Hepatocyte (in vitro differentiated cells): ENCODE results near the gene JAKMIP1. TPM values are rescaled to one million over a fixed set of nuclear protein-coding genes. Genes with fewer than 3 reads are reported as not detected.

ENCODE experiments used
- DNase-seq: peaks from one replicate; pipeline ENCODE4 v3.0.0-alpha.2; 2016; ENCODE audit warnings: low spot score
- H2AFZ ChIP-seq: fragments of 200-600 bp; sonication (generic); 2 replicates; pipeline ENCODE4 v1.6.0; 2016; ENCODE audit warnings: antibody characterized with exemption, mild to moderate bottlenecking
- H3K27ac ChIP-seq: fragments of 200-600 bp; sonication (generic); 2 replicates; pipeline ENCODE4 v1.5.1; 2016; ENCODE audit warnings: mild to moderate bottlenecking
- H3K27me3 ChIP-seq: fragments of 200-600 bp; sonication (generic); 2 replicates; pipeline ENCODE4 v1.6.1; 2016
- H3K36me3 ChIP-seq: fragments of 200-600 bp; sonication (generic); replicated peaks from 2 replicates; pipeline ENCODE4 v1.5.1; 2016; ENCODE audit warnings: low read depth; ENCODE audit not compliant: insufficient read depth
- H3K4me1 ChIP-seq: fragments of 200-600 bp; sonication (generic); 2 replicates; pipeline ENCODE4 v1.5.1; 2016; ENCODE audit warnings: mild to moderate bottlenecking, moderate library complexity; ENCODE audit not compliant: insufficient read depth
- H3K4me2 ChIP-seq: fragments of 200-600 bp; sonication (generic); 2 replicates; pipeline ENCODE4 v1.6.0; 2016
- H3K4me3 ChIP-seq: fragments of 200-600 bp; sonication (generic); 2 replicates; pipeline ENCODE4 v1.5.1; 2016; ENCODE audit warnings: mild to moderate bottlenecking
- H3K79me2 ChIP-seq: fragments of 200-600 bp; sonication (generic); 2 replicates; pipeline ENCODE4 v1.6.0; 2017; ENCODE audit warnings: mild to moderate bottlenecking
- H3K9me2 ChIP-seq: fragments of 200-600 bp; sonication (generic); replicated peaks from 2 replicates; pipeline ENCODE4 v1.6.0; 2017; ENCODE audit warnings: mild to moderate bottlenecking; ENCODE audit not compliant: insufficient read depth
- H3K9me3 ChIP-seq: fragments of 200-600 bp; sonication (generic); 2 replicates; pipeline ENCODE4 v1.5.1; 2016; ENCODE audit warnings: low read depth, mild to moderate bottlenecking
- H4K20me1 ChIP-seq: fragments of 200-600 bp; sonication (generic); 2 replicates; pipeline ENCODE4 v1.6.0; 2016; ENCODE audit warnings: mild to moderate bottlenecking; ENCODE audit not compliant: insufficient read depth, poor library complexity, severe bottlenecking
- EZH2 ChIP-seq: fragments of 200-600 bp; sonication (generic); IDR thresholded peaks from 2 replicates; pipeline ENCODE4 v1.6.1; 2016; ENCODE audit warnings: antibody characterized with exemption, mild to moderate bottlenecking, borderline replicate concordance
- EZH2phosphoT487 ChIP-seq: fragments of 200-600 bp; sonication (generic); IDR thresholded peaks from one replicate; pipeline ENCODE4 v1.6.1; 2018; ENCODE audit warnings: antibody characterized with exemption, mild to moderate bottlenecking, low read depth, moderate library complexity; ENCODE audit not compliant: unreplicated experiment, severe bottlenecking
- WGBS: methylation state at CpG from one replicate; pipeline ENCODE4 v1.1.6; 2016; ENCODE audit warnings: low lambda C conversion rate; ENCODE audit errors: missing lambda C conversion rate; 5-methylcytosine and 5-hydroxymethylcytosine counted together
- polyA plus RNA-seq: library from polyadenylated mRNA; unstranded; fragments of >200 nt; fragmentation: Nextera tagmentation; extraction: Ambion mirVana; gene quantifications from 2 replicates; pipeline ENCODE4 v1.2.1, GENCODE V29; 2016
- total RNA-seq: library from RNA; depleted of rRNA; stranded (reverse); fragments of >200 nt; gene quantifications from 2 replicates; pipeline ENCODE4 v1.2.3, GENCODE V29; 2014
- TF ChIP-seq, protein P1 (sequence below): fragments of 200-600 bp; sonication (generic); IDR thresholded peaks from 2 replicates; pipeline ENCODE4 v1.5.1; 2016; ENCODE audit warnings: antibody characterized with exemption, mild to moderate bottlenecking; ENCODE audit not compliant: poor library complexity

The JAKMIP1 gene
- total and polyA plus RNA-seq, 2 experiments from 2014 or later, result not detected

DNA sequence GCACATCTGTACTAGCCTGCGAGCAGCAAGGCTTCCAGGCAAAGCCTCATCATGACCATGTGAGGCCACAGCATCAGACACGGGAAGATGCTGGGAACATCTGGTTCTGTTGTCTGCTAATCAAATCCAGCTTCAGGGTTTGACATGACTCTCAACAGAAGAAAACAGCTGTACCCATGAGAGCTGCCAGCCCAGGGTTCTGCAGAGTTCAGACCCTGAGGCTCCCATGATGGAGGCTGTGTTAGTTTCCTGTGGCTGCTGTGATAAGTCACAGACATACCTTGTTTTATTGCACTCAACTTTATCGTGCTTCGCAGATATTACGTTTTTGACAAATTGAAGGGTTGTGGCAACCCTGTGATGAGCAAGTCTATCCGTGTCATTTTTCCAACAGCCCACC lies 37.5 kb downstream of the JAKMIP1 start:
- Histone ChIP-seq H3K4me3 (no peak overlapping the region), H3K27me3 (no peaks in the 10 kb centered on the region), H3K4me1 (no peaks in the 10 kb centered on the region), H2AFZ (no peak overlapping the region), H3K9me3 (no peaks in the 10 kb centered on the region), H3K27ac (no peak overlapping the region), H3K36me3 (no peaks in the 10 kb centered on the region), H4K20me1 (no peaks in the 10 kb centered on the region), H3K4me2 (no peak overlapping the region), H3K9me2 (no peaks in the 10 kb centered on the region), H3K79me2 (no peaks in the 10 kb centered on the region)
- WGBS, result 83% methylated on average over 6 of the region's 6 CpGs
- TF ChIP-seq EZH2phosphoT487 (no peak), EZH2 (no peak)
- TF ChIP-seq, protein P1, sequence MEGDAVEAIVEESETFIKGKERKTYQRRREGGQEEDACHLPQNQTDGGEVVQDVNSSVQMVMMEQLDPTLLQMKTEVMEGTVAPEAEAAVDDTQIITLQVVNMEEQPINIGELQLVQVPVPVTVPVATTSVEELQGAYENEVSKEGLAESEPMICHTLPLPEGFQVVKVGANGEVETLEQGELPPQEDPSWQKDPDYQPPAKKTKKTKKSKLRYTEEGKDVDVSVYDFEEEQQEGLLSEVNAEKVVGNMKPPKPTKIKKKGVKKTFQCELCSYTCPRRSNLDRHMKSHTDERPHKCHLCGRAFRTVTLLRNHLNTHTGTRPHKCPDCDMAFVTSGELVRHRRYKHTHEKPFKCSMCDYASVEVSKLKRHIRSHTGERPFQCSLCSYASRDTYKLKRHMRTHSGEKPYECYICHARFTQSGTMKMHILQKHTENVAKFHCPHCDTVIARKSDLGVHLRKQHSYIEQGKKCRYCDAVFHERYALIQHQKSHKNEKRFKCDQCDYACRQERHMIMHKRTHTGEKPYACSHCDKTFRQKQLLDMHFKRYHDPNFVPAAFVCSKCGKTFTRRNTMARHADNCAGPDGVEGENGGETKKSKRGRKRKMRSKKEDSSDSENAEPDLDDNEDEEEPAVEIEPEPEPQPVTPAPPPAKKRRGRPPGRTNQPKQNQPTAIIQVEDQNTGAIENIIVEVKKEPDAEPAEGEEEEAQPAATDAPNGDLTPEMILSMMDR, result no peak
- no peak for DNase-seq

- H3K27me3 ChIP-seq, result peaks cover 3% of the 10 kb centered on the region
- no peaks in the 10 kb centered on the region for H3K9me3 ChIP-seq
- no peak overlapping the region for H2AFZ ChIP-seq
- H3K27ac ChIP-seq, result no peak overlapping the region
- no peaks in the 10 kb centered on the region for H3K79me2 ChIP-seq
- no peak overlapping the region for H3K4me2 ChIP-seq
- no peaks in the 10 kb centered on the region for H4K20me1 ChIP-seq
- H3K4me1 ChIP-seq, result no peaks in the 10 kb centered on the region
- H3K9me2 ChIP-seq, result no peaks in the 10 kb centered on the region
- WGBS, result 85% methylated on average over 10 of the region's 10 CpGs
- no peak for DNase-seq
- TF ChIP-seq, protein P1, result no peak
- TF ChIP-seq EZH2phosphoT487, result no peak
- no peak for TF ChIP-seq EZH2
- no peaks in the 10 kb centered on the region for H3K36me3 ChIP-seq
- H3K4me3 ChIP-seq, result no peak overlapping the region
Measured at GRCh38 chr4:6161921-6162464, 38.4 kb downstream of the JAKMIP1 start.

DNA sequence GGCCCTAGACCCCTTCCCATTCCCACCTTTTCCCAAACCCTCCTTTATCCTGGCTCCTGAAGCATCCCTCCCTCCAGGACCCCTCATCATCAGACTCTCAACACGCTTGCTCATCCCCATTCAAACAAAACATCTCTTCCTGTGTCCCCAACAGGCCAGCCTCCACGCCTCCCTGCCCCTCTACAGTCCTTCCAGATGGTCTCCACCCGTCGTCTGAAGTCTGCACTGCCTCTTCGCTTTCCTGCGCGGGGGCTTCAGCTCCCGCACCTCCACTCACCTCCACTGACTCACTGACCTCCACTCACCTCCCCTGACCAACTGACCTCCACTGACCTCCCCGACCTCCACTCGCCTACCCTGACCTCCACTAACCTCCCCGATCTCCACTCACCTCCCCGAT lies 39.8 kb downstream of the JAKMIP1 start:
- H3K27ac ChIP-seq, result no peak overlapping the region
- H3K9me3 ChIP-seq, result no peaks in the 10 kb centered on the region
- 93% methylated on average over 12 of the region's 12 CpGs for WGBS
- no peaks in the 10 kb centered on the region for H3K4me1 ChIP-seq
- no peaks in the 10 kb centered on the region for H3K9me2 ChIP-seq
- H3K4me2 ChIP-seq, result no peak overlapping the region
- no peak for DNase-seq
- peaks cover 6% of the 10 kb centered on the region for H3K27me3 ChIP-seq
- no peak overlapping the region for H2AFZ ChIP-seq
- H3K36me3 ChIP-seq, result no peaks in the 10 kb centered on the region
- no peaks in the 10 kb centered on the region for H3K79me2 ChIP-seq
- TF ChIP-seq EZH2phosphoT487, result no peak
- TF ChIP-seq EZH2, result no peak
- no peak overlapping the region for H3K4me3 ChIP-seq
- H4K20me1 ChIP-seq, result no peaks in the 10 kb centered on the region

- Histone ChIP-seq H3K79me2 (no peaks in the 10 kb centered on the region), H3K27me3 (peaks cover 6% of the 10 kb centered on the region), H3K9me3 (no peaks in the 10 kb centered on the region), H3K9me2 (no peaks in the 10 kb centered on the region), H3K27ac (no peak overlapping the region), H3K4me1 (no peaks in the 10 kb centered on the region), H4K20me1 (no peaks in the 10 kb centered on the region), H3K36me3 (no peaks in the 10 kb centered on the region), H2AFZ (no peak overlapping the region), H3K4me3 (no peak overlapping the region), H3K4me2 (no peak overlapping the region)
- WGBS, result 96% methylated on average over 9 of the region's 9 CpGs
- TF ChIP-seq, protein P1, result no peak
- TF ChIP-seq EZH2phosphoT487 (no peak), EZH2 (no peak)
- DNase-seq, result no peak
Measured at GRCh38 chr4:6157926-6158325, 42.4 kb downstream of the JAKMIP1 start.
